ENCODE measurements around the gene RTF1. TPM values are rescaled to one million over a fixed set of nuclear protein-coding genes. Genes with fewer than 3 reads are reported as not detected.

The RTF1 gene
- total and polyA plus RNA-seq, 8 donors = 8.8 to 47.9 (median 41.9) TPM

GRCh38 chr15:41499109-41499851, 82.4 kb downstream of the RTF1 start:
- peaks cover 0 to 13% (median 5%) of the 10 kb centered on the region in 4 donors for H3K36me3 ChIP-seq
- no peaks in the 10 kb centered on the region for H3K9me3 ChIP-seq
- intact Hi-C loops (cut with DNase I; ENCODE audit: low total_unique reads) = no loop called here
- TF ChIP-seq POLR2A (IDR thresholded peaks at IDR 0.05) (no peak), EP300 (IDR thresholded peaks at IDR 0.05) (no peak), CTCF (IDR thresholded peaks at IDR 0.05) (no peak), POLR2AphosphoS5 (IDR thresholded peaks at IDR 0.05) (no peak)
- DNase-seq = no peak
- 86 to 97% (median 93%) methylated on average over 6 of the region's 6 CpGs for WGBS, 5 donors
- H3K27ac ChIP-seq = no peak overlapping the region
- no peak overlapping the region for H3K4me3 ChIP-seq
- H3K4me1 ChIP-seq = peaks cover 38 to 57% (median 50%) of the 10 kb centered on the region in 4 donors
- peaks cover 4 to 92% (median 36%) of the 10 kb centered on the region in 3 donors for H3K27me3 ChIP-seq

GRCh38 chr15:41501191-41501917, 84.5 kb downstream of the RTF1 start:
- DNase-seq = peak in 1 of 2 donors; percentile 56
- intact Hi-C loops (cut with DNase I; ENCODE audit: low total_unique reads) = no loop called here
- Histone ChIP-seq H3K4me1 (peaks cover 19 to 38% (median 29%) of the 10 kb centered on the region in 4 donors), H3K27ac (no peak overlapping the region), H3K27me3 (peaks cover 4 to 77% (median 23%) of the 10 kb centered on the region in 3 donors), H3K36me3 (peaks cover 0 to 13% (median 5%) of the 10 kb centered on the region in 4 donors), H3K4me3 (peak overlapping the region in 3 of 4 donors; percentile 25 to 45 (median 37)), H3K9me3 (no peaks in the 10 kb centered on the region)
- TF ChIP-seq POLR2AphosphoS5 (IDR thresholded peaks at IDR 0.05) (no peak), POLR2A (IDR thresholded peaks at IDR 0.05) (no peak), CTCF (IDR thresholded peaks at IDR 0.05) (no peak)
- 37 to 51% (median 49%) methylated on average over 32 to 56 of the region's 56 CpGs for WGBS, 5 donors

- Histone ChIP-seq H3K4me1 (peaks cover 14 to 30% (median 23%) of the 10 kb centered on the region in 4 donors), H3K4me3 (peak overlapping the region; percentile 3 to 45 (median 31)), H3K27me3 (peaks cover 4 to 69% (median 23%) of the 10 kb centered on the region in 3 donors), H3K36me3 (peaks cover 0 to 13% (median 5%) of the 10 kb centered on the region in 4 donors), H3K9me3 (no peaks in the 10 kb centered on the region), H3K27ac (no peak overlapping the region)
- TF ChIP-seq POLR2AphosphoS5 (IDR thresholded peaks at IDR 0.05) (no peak), EP300 (IDR thresholded peaks at IDR 0.05) (no peak), CTCF (IDR thresholded peaks at IDR 0.05) (no peak), POLR2A (IDR thresholded peaks at IDR 0.05) (no peak)
- DNase-seq = peak in 1 of 2 donors; percentile 40
- 40 to 63% (median 49%) methylated on average over 36 to 64 of the region's 64 CpGs for WGBS, 5 donors
- intact Hi-C loops (cut with DNase I; ENCODE audit: low total_unique reads) = no loop called here
Measured at GRCh38 chr15:41501931-41502794, 85.3 kb downstream of the RTF1 start.
